Measurements from ENCODE around the gene TRAF3. TPM values are rescaled to one million over a fixed set of nuclear protein-coding genes. Genes with fewer than 3 reads are reported as not detected.

The TRAF3 gene
- total RNA-seq, 1 experiment from 2014 or later = 25.3 TPM

- H3K9me3 Mint-ChIP-seq (ENCODE audit: unreplicated experiment) = no peaks in the 10 kb centered on the region
- H3K36me3 Mint-ChIP-seq (ENCODE audit: insufficient read depth, unreplicated experiment) = peaks cover 5% of the 10 kb centered on the region
- no peak overlapping the region for H3K4me3 Mint-ChIP-seq (ENCODE audit: unreplicated experiment)
- intact Hi-C loops (cut with micrococcal nuclease) = no loop called here
- no peak for DNase-seq (ENCODE audit: unreplicated experiment)
- H3K27me3 Mint-ChIP-seq (ENCODE audit: insufficient read depth, unreplicated experiment) = no peaks in the 10 kb centered on the region
- peaks cover 13% of the 10 kb centered on the region for H3K4me1 Mint-ChIP-seq (ENCODE audit: insufficient read depth, unreplicated experiment)
- POLR2A ChIA-PET = no interaction called here
- CTCF ChIA-PET = interaction anchor here (0.6 kb wide), 2 partner anchors 144 to 482 kb away, joined by 3 read pairs; no protein-coding TSS in a partner anchor
- H3K27ac Mint-ChIP-seq (ENCODE audit: low read depth, unreplicated experiment) = no peak overlapping the region
- TF ChIP-seq CTCF (IDR thresholded peaks at IDR 0.05; ENCODE audit: unreplicated experiment) = no peak
- no TSS peak for BruUV-seq (replicated peaks)
Observed at GRCh38 chr14:102811254-102811963, 34.2 kb downstream of the TRAF3 start.

- H3K27me3 Mint-ChIP-seq (ENCODE audit: insufficient read depth, unreplicated experiment) = no peaks in the 10 kb centered on the region
- intact Hi-C loops (cut with micrococcal nuclease) = no loop called here
- CTCF ChIA-PET = interaction anchor here (0.6 kb wide), 1 partner anchor 481 kb away, joined by 3 read pairs; no protein-coding TSS in a partner anchor
- POLR2A ChIA-PET = no interaction called here
- DNase-seq (ENCODE audit: unreplicated experiment) = no peak
- H3K4me1 Mint-ChIP-seq (ENCODE audit: insufficient read depth, unreplicated experiment) = peaks cover 12% of the 10 kb centered on the region
- no peak overlapping the region for H3K27ac Mint-ChIP-seq (ENCODE audit: low read depth, unreplicated experiment)
- TF ChIP-seq CTCF (IDR thresholded peaks at IDR 0.05; ENCODE audit: unreplicated experiment) = no peak
- BruUV-seq (replicated peaks) = no TSS peak
- H3K36me3 Mint-ChIP-seq (ENCODE audit: insufficient read depth, unreplicated experiment) = peaks cover 7% of the 10 kb centered on the region
- H3K4me3 Mint-ChIP-seq (ENCODE audit: unreplicated experiment) = no peak overlapping the region
- no peaks in the 10 kb centered on the region for H3K9me3 Mint-ChIP-seq (ENCODE audit: unreplicated experiment)
Observed at GRCh38 chr14:102811971-102812370, 34.7 kb downstream of the TRAF3 start.

- no peak for DNase-seq (ENCODE audit: unreplicated experiment)
- CTCF ChIA-PET = no interaction called here
- BruUV-seq (replicated peaks) = no TSS peak
- POLR2A ChIA-PET = interaction anchor here (1.2 kb wide), 1 partner anchor 34 kb away, joined by 3 read pairs; no protein-coding TSS in a partner anchor
- no peaks in the 10 kb centered on the region for H3K27me3 Mint-ChIP-seq (ENCODE audit: insufficient read depth, unreplicated experiment)
- H3K27ac Mint-ChIP-seq (ENCODE audit: low read depth, unreplicated experiment) = no peak overlapping the region
- peaks cover 7% of the 10 kb centered on the region for H3K36me3 Mint-ChIP-seq (ENCODE audit: insufficient read depth, unreplicated experiment)
- TF ChIP-seq CTCF (IDR thresholded peaks at IDR 0.05; ENCODE audit: unreplicated experiment) = no peak
- no peaks in the 10 kb centered on the region for H3K4me1 Mint-ChIP-seq (ENCODE audit: insufficient read depth, unreplicated experiment)
- no peak overlapping the region for H3K4me3 Mint-ChIP-seq (ENCODE audit: unreplicated experiment)
- intact Hi-C loops (cut with micrococcal nuclease) = no loop called here
- H3K9me3 Mint-ChIP-seq (ENCODE audit: unreplicated experiment) = no peaks in the 10 kb centered on the region
Observed at GRCh38 chr14:102813691-102814090, 36.4 kb downstream of the TRAF3 start.

- Mint-ChIP-seq H3K4me3 (ENCODE audit: unreplicated experiment) (no peak overlapping the region), H3K27me3 (ENCODE audit: insufficient read depth, unreplicated experiment) (no peaks in the 10 kb centered on the region), H3K27ac (ENCODE audit: low read depth, unreplicated experiment) (no peak overlapping the region), H3K4me1 (ENCODE audit: insufficient read depth, unreplicated experiment) (peaks cover 11% of the 10 kb centered on the region), H3K36me3 (ENCODE audit: insufficient read depth, unreplicated experiment) (peaks cover 13% of the 10 kb centered on the region), H3K9me3 (ENCODE audit: unreplicated experiment) (no peaks in the 10 kb centered on the region)
- no TSS peak for BruUV-seq (replicated peaks)
- intact Hi-C loops (cut with micrococcal nuclease) = no loop called here
- ChIA-PET CTCF (interaction anchor here (0.7 kb wide), 1 partner anchor 284 kb away, joined by 3 read pairs; no protein-coding TSS in a partner anchor), POLR2A (interaction anchor here (0.9 kb wide), 1 partner anchor 11 kb away, joined by 3 read pairs; no protein-coding TSS in a partner anchor)
- no peak for DNase-seq (ENCODE audit: unreplicated experiment)
- no peak for TF ChIP-seq CTCF (IDR thresholded peaks at IDR 0.05; ENCODE audit: unreplicated experiment)
Observed at GRCh38 chr14:102817318-102817717, 40.1 kb downstream of the TRAF3 start.
